Esophagus muscularis mucosa (tissue), 3 donors: ENCODE results near the gene GRHL1.

Source experiments
- POLR2AphosphoS5 ChIP-seq, 2 donors: sonication (generic); formaldehyde crosslinking; IDR thresholded peaks; one replicate each; pipeline ENCODE4 v1.6.1; 2017; ENCODE audit warnings: antibody characterized with exemption in 2 of 2
- TF ChIP-seq, protein P1 (sequence below), 3 experiments: fragments of 200-600 bp in 2 of 3; fragments of 450-650 bp in 1 of 3; sonication (generic) in 2 of 3; IDR thresholded peaks; one replicate each; pipeline ENCODE4 v1.5.1; 2017 to 2019; ENCODE audit warnings: antibody characterized with exemption in 3 of 3, mild to moderate bottlenecking in 2 of 3, moderate library complexity in 1 of 3

GRCh38 chr2:9971890-9972289 lies 20.4 kb downstream of the GRHL1 start:
- TF ChIP-seq, protein P1, sequence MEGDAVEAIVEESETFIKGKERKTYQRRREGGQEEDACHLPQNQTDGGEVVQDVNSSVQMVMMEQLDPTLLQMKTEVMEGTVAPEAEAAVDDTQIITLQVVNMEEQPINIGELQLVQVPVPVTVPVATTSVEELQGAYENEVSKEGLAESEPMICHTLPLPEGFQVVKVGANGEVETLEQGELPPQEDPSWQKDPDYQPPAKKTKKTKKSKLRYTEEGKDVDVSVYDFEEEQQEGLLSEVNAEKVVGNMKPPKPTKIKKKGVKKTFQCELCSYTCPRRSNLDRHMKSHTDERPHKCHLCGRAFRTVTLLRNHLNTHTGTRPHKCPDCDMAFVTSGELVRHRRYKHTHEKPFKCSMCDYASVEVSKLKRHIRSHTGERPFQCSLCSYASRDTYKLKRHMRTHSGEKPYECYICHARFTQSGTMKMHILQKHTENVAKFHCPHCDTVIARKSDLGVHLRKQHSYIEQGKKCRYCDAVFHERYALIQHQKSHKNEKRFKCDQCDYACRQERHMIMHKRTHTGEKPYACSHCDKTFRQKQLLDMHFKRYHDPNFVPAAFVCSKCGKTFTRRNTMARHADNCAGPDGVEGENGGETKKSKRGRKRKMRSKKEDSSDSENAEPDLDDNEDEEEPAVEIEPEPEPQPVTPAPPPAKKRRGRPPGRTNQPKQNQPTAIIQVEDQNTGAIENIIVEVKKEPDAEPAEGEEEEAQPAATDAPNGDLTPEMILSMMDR (IDR thresholded peaks at IDR 0.05) = no peak
- no peak for TF ChIP-seq POLR2AphosphoS5 (IDR thresholded peaks at IDR 0.05)
